Measurements from ENCODE around the gene CPEB1. TPM values are rescaled to one million over a fixed set of nuclear protein-coding genes. Genes with fewer than 3 reads are reported as not detected.

Gene CPEB1
- total and polyA plus RNA-seq, 8 donors: 0.42 to 2.9 (median 1.1) TPM

DNA sequence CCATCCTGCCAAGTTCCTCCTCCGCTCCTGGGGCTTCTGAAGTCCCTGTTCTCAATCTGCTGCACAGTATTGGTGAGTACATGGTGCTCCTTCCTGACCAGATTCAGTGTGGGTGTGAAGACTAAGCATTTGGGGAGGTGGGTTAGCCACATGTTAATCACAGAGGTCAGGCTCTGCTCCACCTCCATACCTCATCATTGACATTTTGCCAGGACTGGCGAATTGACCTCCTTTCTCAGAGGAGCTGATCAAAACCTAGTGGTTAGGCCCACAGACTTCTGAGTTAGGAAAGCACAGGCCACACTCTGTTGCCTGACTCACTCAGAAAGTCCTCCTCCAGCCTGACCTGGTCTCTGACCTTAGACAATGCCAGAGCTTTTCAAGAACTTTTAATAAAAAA lies 98.5 kb downstream of the CPEB1 start:
- Histone ChIP-seq H3K27ac (no peak overlapping the region), H3K4me1 (no peaks in the 10 kb centered on the region), H3K36me3 (no peaks in the 10 kb centered on the region), H3K4me3 (no peak overlapping the region), H3K27me3 (no peaks in the 10 kb centered on the region), H3K9me3 (no peaks in the 10 kb centered on the region)
- ATAC-seq (no peak), DNase-seq (no peak), FAIRE-seq (no peak)
- 76 to 82% methylated on average over 2 of the region's 2 CpGs for WGBS, 2 donors
- no peak for TF ChIP-seq CTCF (IDR thresholded peaks at IDR 0.05)
- intact Hi-C loops (cut with DNase I): no loop called here

GRCh38 chr15:82545478-82545877 lies 101.7 kb downstream of the CPEB1 start:
- 56 to 69% methylated on average over 6 of the region's 6 CpGs for WGBS, 2 donors
- H3K4me1 ChIP-seq: peaks cover 0 to 4% (median 0%) of the 10 kb centered on the region in 3 donors
- ATAC-seq (no peak), FAIRE-seq (no peak), DNase-seq (no peak)
- TF ChIP-seq CTCF (IDR thresholded peaks at IDR 0.05): no peak
- intact Hi-C loops (cut with DNase I): no loop called here
- H3K27ac ChIP-seq: no peak overlapping the region
- H3K36me3 ChIP-seq: no peaks in the 10 kb centered on the region
- no peak overlapping the region for H3K4me3 ChIP-seq
- H3K27me3 ChIP-seq: no peaks in the 10 kb centered on the region
- H3K9me3 ChIP-seq: no peaks in the 10 kb centered on the region

GRCh38 chr15:82545002-82545401 lies 102.2 kb downstream of the CPEB1 start:
- 26 to 46% methylated on average over 3 of the region's 3 CpGs for WGBS, 2 donors
- H3K27me3 ChIP-seq: no peaks in the 10 kb centered on the region
- H3K4me1 ChIP-seq: peaks cover 0 to 4% (median 0%) of the 10 kb centered on the region in 3 donors
- no peak overlapping the region for H3K27ac ChIP-seq
- DNase-seq (no peak), ATAC-seq (no peak), FAIRE-seq (no peak)
- TF ChIP-seq CTCF (IDR thresholded peaks at IDR 0.05): no peak
- no peaks in the 10 kb centered on the region for H3K9me3 ChIP-seq
- H3K4me3 ChIP-seq: no peak overlapping the region
- intact Hi-C loops (cut with DNase I): no loop called here
- no peaks in the 10 kb centered on the region for H3K36me3 ChIP-seq

GRCh38 chr15:82544431-82544830 lies 102.7 kb downstream of the CPEB1 start:
- no peaks in the 10 kb centered on the region for H3K9me3 ChIP-seq
- ATAC-seq (no peak), DNase-seq (no peak), FAIRE-seq (no peak)
- H3K36me3 ChIP-seq: no peaks in the 10 kb centered on the region
- H3K4me1 ChIP-seq: peaks cover 0 to 4% (median 0%) of the 10 kb centered on the region in 3 donors
- intact Hi-C loops (cut with DNase I): no loop called here
- no peak overlapping the region for H3K27ac ChIP-seq
- no peaks in the 10 kb centered on the region for H3K27me3 ChIP-seq
- H3K4me3 ChIP-seq: no peak overlapping the region
- WGBS, 2 donors: 63 to 76% methylated on average over 9 of the region's 9 CpGs
- no peak for TF ChIP-seq CTCF (IDR thresholded peaks at IDR 0.05)

DNA sequence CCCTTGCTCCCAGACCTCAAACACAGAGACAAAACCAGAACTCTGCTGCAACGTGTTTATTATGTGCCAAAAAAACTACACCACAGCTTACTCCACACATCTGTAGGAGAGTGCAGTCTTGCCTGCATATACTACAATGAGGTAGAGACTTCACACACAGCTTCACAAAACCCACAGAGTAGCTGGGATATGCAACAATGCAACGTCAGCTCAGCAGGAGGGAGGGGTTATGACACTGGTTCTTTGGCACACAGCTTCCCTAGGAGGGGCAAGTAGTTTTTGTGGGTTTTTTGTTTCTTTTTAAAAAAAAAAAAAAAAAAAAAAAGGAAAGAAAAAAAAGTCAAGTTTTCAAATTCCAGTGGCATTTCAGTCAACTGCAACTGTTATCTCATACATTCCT lies 104.0 kb downstream of the CPEB1 start:
- H3K4me1 ChIP-seq: peaks cover 0 to 17% (median 7%) of the 10 kb centered on the region in 3 donors
- DNase-seq (no peak), FAIRE-seq (no peak), ATAC-seq (no peak)
- 56 to 65% methylated on average over 2 of the region's 2 CpGs for WGBS, 2 donors
- no peaks in the 10 kb centered on the region for H3K9me3 ChIP-seq
- H3K4me3 ChIP-seq: no peak overlapping the region
- no peak overlapping the region for H3K27ac ChIP-seq
- TF ChIP-seq CTCF (IDR thresholded peaks at IDR 0.05): no peak
- no peaks in the 10 kb centered on the region for H3K27me3 ChIP-seq
- intact Hi-C loops (cut with DNase I): no loop called here
- peaks cover 0 to 5% (median under 1%) of the 10 kb centered on the region in 3 donors for H3K36me3 ChIP-seq
